K562 (cell line): ENCODE measurements around the gene ACTN1. TPM values are rescaled to one million over a fixed set of nuclear protein-coding genes. Genes with fewer than 3 reads are reported as not detected.

Source experiments
- ATAC-seq: fragments of 200-7000 bp; cut with Tn5 transposase; 3 replicates; pipeline ENCODE4 v1.9.1; 2020; ENCODE audit warnings: moderate library complexity
- BruUV-seq: library from RNA; stranded (reverse); fragments of 400-500 nt; replicated peaks from 2 replicates; lab custom pipeline; 2021; lab: Mats Ljungman, UMichigan
- CTCF ChIA-PET: fragments of 300-600 bp; formaldehyde crosslinking; extraction: SDS; loops from one replicate; lab custom pipeline; 2021; ENCODE audit warnings: low intra/inter-chr PET ratio; lab: Yijun Ruan, JAX
- POLR2A ChIA-PET: fragments of 300-600, 350-650 bp; sonication (Branson Sonifier 250); formaldehyde crosslinking; extraction: SDS; loops from one replicate; lab custom pipeline; 2021; ENCODE audit warnings: antibody characterized with exemption, inconsistent platforms; lab: Yijun Ruan, JAX
- DNase-seq, 4 experiments: peaks; one replicate each; pipeline versions ENCODE4 v3.0.0 to v3.0.0-alpha.2; 2011 to 2018; ENCODE audit warnings: low spot score in 3 of 4, mixed read lengths in 3 of 4; ENCODE audit errors: extremely low read depth in 1 of 4
- FAIRE-seq: peaks from 2 replicates; lab custom pipeline; 2011; peaks lifted over from hg19 to GRCh38; lab: Jason Lieb, UNC
- H2AFZ ChIP-seq: 2 replicates; pipeline ENCODE4 v1.6.0; 2011; ENCODE audit warnings: low read depth, low read length, control low read depth, inconsistent platforms
- H3K27ac ChIP-seq: fragments of 200-600 bp; 3 replicates; pipeline ENCODE4 v1.8.0; 2011; ENCODE audit warnings: low read depth, mild to moderate bottlenecking, control low read depth, inconsistent platforms, low read length, moderate library complexity, mixed read lengths; ENCODE audit errors: extremely low read depth
- H3K27me3 ChIP-seq, 2 experiments: fragments of 300-600 bp in 1 of 2; 2 replicates in 1 of 2; 3 replicates in 1 of 2; pipeline versions ENCODE4 v1.6.0 to v1.8.0; 2011; ENCODE audit warnings: inconsistent platforms in 2 of 2, low read length in 2 of 2, mild to moderate bottlenecking in 1 of 2, mixed read lengths in 1 of 2, moderate library complexity in 1 of 2; ENCODE audit not compliant: control insufficient read depth in 2 of 2, insufficient read depth in 2 of 2
- H3K36me3 ChIP-seq: fragments of 300-600 bp; 3 replicates; pipeline ENCODE4 v1.8.0; 2011; ENCODE audit warnings: mild to moderate bottlenecking, low read length, inconsistent platforms; ENCODE audit not compliant: control insufficient read depth, insufficient read depth
- H3K4me1 ChIP-seq, 2 experiments: fragments of 200-600 bp in 1 of 2; replicated peaks in 1 of 2; 2 replicates in 1 of 2; 3 replicates in 1 of 2; pipeline versions ENCODE4 v1.5.1 to v1.8.0; 2011; ENCODE audit warnings: inconsistent platforms in 2 of 2, low read length in 2 of 2, mild to moderate bottlenecking in 1 of 2, mixed read lengths in 1 of 2, moderate library complexity in 1 of 2; ENCODE audit not compliant: control insufficient read depth in 2 of 2, insufficient read depth in 2 of 2
- H3K4me2 ChIP-seq: 2 replicates; pipeline ENCODE4 v1.6.1; 2011; ENCODE audit warnings: low read length, control low read depth, inconsistent platforms, mixed read lengths; ENCODE audit not compliant: insufficient read depth
- H3K4me3 ChIP-seq: fragments of 200-600 bp; sonication (generic), shearing (Covaris generic); 2 replicates; pipeline ENCODE4 v1.5.1; 2016; ENCODE audit warnings: control low read depth, inconsistent platforms
- H3K79me2 ChIP-seq: fragments of 200-600 bp; 3 replicates; pipeline ENCODE4 v1.8.0; 2011; ENCODE audit warnings: low read length, inconsistent platforms; ENCODE audit not compliant: control insufficient read depth, insufficient read depth
- H3K9ac ChIP-seq, 2 experiments: 2 replicates each; pipeline versions ENCODE4 v1.6.0 to v1.6.1; 2011; ENCODE audit warnings: low read depth in 2 of 2, low read length in 2 of 2, control low read depth in 1 of 2, inconsistent platforms in 1 of 2, mild to moderate bottlenecking in 1 of 2, mixed read lengths in 1 of 2; ENCODE audit not compliant: insufficient read depth in 1 of 2
- H3K9me1 ChIP-seq: one replicate; pipeline ENCODE4 v1.6.0; 2011; ENCODE audit warnings: inconsistent platforms, mild to moderate bottlenecking, low read length, moderate library complexity; ENCODE audit not compliant: control insufficient read depth, insufficient read depth
- H3K9me3 ChIP-seq: replicated peaks from 2 replicates; pipeline ENCODE4 v1.5.1; 2011; ENCODE audit warnings: low read depth, low read length, inconsistent platforms; ENCODE audit not compliant: control insufficient read depth, insufficient read depth
- H4K20me1 ChIP-seq: replicated peaks from 2 replicates; pipeline ENCODE4 v1.6.1; 2011; ENCODE audit warnings: low read length, inconsistent platforms, mixed read lengths; ENCODE audit not compliant: control insufficient read depth, insufficient read depth
- ADNP ChIP-seq: fragments of 200-800 bp; sonication (Bioruptor generic); IDR thresholded peaks from 2 replicates; pipeline ENCODE4 v1.6.1; 2016; ENCODE audit warnings: missing genetic modification characterization, missing compliant biosample characterization
- BRD9 ChIP-seq: fragments of 450-650 bp; IDR thresholded peaks from 2 replicates; pipeline ENCODE4 v1.6.1; 2018; ENCODE audit warnings: low read depth; ENCODE audit not compliant: partially characterized antibody
- GABPB1 ChIP-seq: sonication (generic); formaldehyde crosslinking; IDR thresholded peaks from 2 replicates; pipeline ENCODE4 v1.8.0; 2022; ENCODE audit warnings: mild to moderate bottlenecking, missing genetic modification reagents
- GATAD2A ChIP-seq: fragments of 450-650 bp; IDR thresholded peaks from 2 replicates; pipeline ENCODE4 v1.6.1; 2017
- KLF16 ChIP-seq: IDR thresholded peaks from 2 replicates; pipeline ENCODE4 v1.6.1; 2016; ENCODE audit warnings: antibody characterized with exemption
- MAZ ChIP-seq, 2 experiments: fragments of 450-650 bp in 1 of 2; sonication (generic) in 1 of 2; formaldehyde crosslinking; IDR thresholded peaks in 1 of 2; conservative IDR thresholded peaks in 1 of 2; 2 replicates each; pipeline versions ENCODE4 v1.4.0 to v1.5.0; 2020; ENCODE audit warnings: mild to moderate bottlenecking in 1 of 2, missing genetic modification reagents in 1 of 2
- MTA1 ChIP-seq: fragments of 450-650 bp; IDR thresholded peaks from 2 replicates; pipeline ENCODE4 v1.6.1; 2017; ENCODE audit warnings: borderline replicate concordance
- PHB2 ChIP-seq: fragments of 450-650 bp; IDR thresholded peaks from 2 replicates; pipeline ENCODE4 v1.6.1; 2017; ENCODE audit warnings: low read depth
- PRPF4 ChIP-seq: fragments of 200-400 bp; formaldehyde crosslinking; IDR thresholded peaks from one replicate; pipeline ENCODE4 v1.6.1; 2017; ENCODE audit warnings: low read length, low read depth, mild to moderate bottlenecking; ENCODE audit not compliant: insufficient read depth, poor library complexity, severe bottlenecking
- RNF2 ChIP-seq: sonication (generic); IDR thresholded peaks from 2 replicates; pipeline ENCODE4 v1.6.1; 2016
- TFAP4 ChIP-seq: sonication (generic); formaldehyde crosslinking; IDR thresholded peaks from 2 replicates; pipeline ENCODE4 v1.8.0; 2022; ENCODE audit warnings: missing genetic modification reagents, mild to moderate bottlenecking, moderate library complexity, borderline replicate concordance
- ZNF140 ChIP-seq: fragments of 250-450 bp; sonication (Bioruptor Pico); IDR thresholded peaks from 2 replicates; pipeline ENCODE4 v1.8.0; 2021; ENCODE audit warnings: moderate library complexity, mild to moderate bottlenecking, inconsistent platforms
- WGBS: fragments of 100-300 bp; shearing (Covaris generic); methylation state at CpG from one replicate; pipeline ENCODE4 v1.1.6; 2016; ENCODE audit warnings: low coverage, mixed read lengths; ENCODE audit not compliant: insufficient coverage; ENCODE audit errors: missing lambda C conversion rate; 5-methylcytosine and 5-hydroxymethylcytosine counted together
- in situ Hi-C: fragments of 300-500 bp; cut with MboI; formaldehyde crosslinking; loops from 4 replicates; pipeline ENCODE4 v1.15.0; 2018; ENCODE audit warnings: inconsistent platforms, mixed read lengths
- intact Hi-C: fragments of 100-400 bp; cut with micrococcal nuclease; formaldehyde crosslinking; loops from 2 replicates; pipeline ENCODE4 v1.14.2; 2022
- polyA plus RNA-seq, 8 experiments: library from polyadenylated mRNA; depleted of rRNA in 4 of 8; stranded (reverse) in 5 of 8; unstranded in 3 of 8; fragments of >200 nt; fragmentation: Nextera tagmentation in 2 of 8; fragmentation: Illumina TruSeq in 1 of 8; extraction: Ambion mirVana in 2 of 8; extraction: Trizol in 1 of 8; gene quantifications; 2 replicates each; pipeline versions ENCODE4 v1.2.1 to v1.2.3, GENCODE V29; 2011 to 2014; ENCODE audit warnings: inconsistent platforms in 1 of 8, missing spikeins in 1 of 8
- total RNA-seq, 7 experiments: library from RNA; depleted of rRNA in 6 of 7; stranded (reverse); fragments of >200 nt in 6 of 7; fragmentation: Illumina TruSeq in 2 of 7; extraction: Trizol in 2 of 7; gene quantifications; 2 replicates each; pipeline versions ENCODE4 v1.2.1 to v1.2.3, GENCODE V29; 2011 to 2021; ENCODE audit warnings: low replicate concordance in 1 of 7
- TF ChIP-seq, protein P1 (sequence below): fragments of 250-450 bp; sonication (Bioruptor Pico); IDR thresholded peaks from 2 replicates; pipeline ENCODE4 v1.4.0; 2020; ENCODE audit warnings: borderline replicate concordance
- TF ChIP-seq, protein P2 (sequence below): fragments of 250-450 bp; sonication (Bioruptor Pico); IDR thresholded peaks from 2 replicates; pipeline ENCODE4 v1.5.0; 2020; ENCODE audit warnings: mild to moderate bottlenecking
- TF ChIP-seq, protein P3 (sequence below): IDR thresholded peaks from 2 replicates; pipeline ENCODE4 v1.6.1; 2012; ENCODE audit warnings: low read depth, low read length, improper control_type of control experiment, borderline replicate concordance
- TF ChIP-seq, protein P4 (sequence below): fragments of 250-450 bp; sonication (Bioruptor Pico); IDR thresholded peaks from 2 replicates; pipeline ENCODE4 v1.4.0; 2020; ENCODE audit warnings: mild to moderate bottlenecking

Gene ACTN1
- total and polyA plus RNA-seq, 9 of the 15 experiments (the other 6 are each of a cell fraction or from before 2014, with no cell fraction given), result 2.2 to 67.7 (median 34.5) TPM

DNA sequence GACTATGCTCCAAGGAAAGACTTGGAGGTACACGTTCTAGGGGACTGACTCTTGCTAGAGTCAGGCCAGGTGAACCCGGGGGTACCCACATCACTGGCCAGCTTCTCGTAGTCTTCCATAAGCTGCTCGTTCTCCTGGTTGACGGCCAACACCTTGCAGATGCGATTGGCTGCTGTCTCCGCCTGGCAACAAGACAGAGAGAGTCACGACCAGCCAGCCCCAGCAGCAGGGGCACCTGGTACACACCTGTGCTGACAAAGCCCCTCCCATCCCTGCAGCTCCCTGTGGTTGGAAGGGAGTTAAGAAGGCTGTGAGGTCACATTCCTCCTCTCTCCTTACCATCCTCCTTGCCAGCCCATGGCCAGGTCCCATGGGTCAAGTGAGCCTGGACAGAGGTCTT lies 85.5 kb downstream of the ACTN1 start:
- Histone ChIP-seq H3K4me3 (no peak overlapping the region), H4K20me1 (no peaks in the 10 kb centered on the region), H3K36me3 (peaks cover 49% of the 10 kb centered on the region; the same call in 1 of the 3 replicates), H2AFZ (no peak overlapping the region), H3K9ac (0 out of 4 replicates have a peak overlapping the region, but pooled peaks of 1 of the 2 experiments have one; percentile 20), H3K27ac (no peak overlapping the region), H3K27me3 (no peaks in the 10 kb centered on the region), H3K79me2 (no peaks in the 10 kb centered on the region), H3K4me2 (no peak overlapping the region), H3K4me1 (no peaks in the 10 kb centered on the region), H3K9me3 (no peaks in the 10 kb centered on the region), H3K9me1 (no peaks in the 10 kb centered on the region)
- intact Hi-C loops (no loop called here), in situ Hi-C loops (no loop called here)
- WGBS, result 84% methylated on average over 7 of the region's 8 CpGs
- ATAC-seq (no peak), FAIRE-seq (no peak), DNase-seq (no peak)
- no TSS peak for BruUV-seq
- ChIA-PET CTCF (no interaction called here), POLR2A (no interaction called here)
- TF ChIP-seq, protein P1, sequence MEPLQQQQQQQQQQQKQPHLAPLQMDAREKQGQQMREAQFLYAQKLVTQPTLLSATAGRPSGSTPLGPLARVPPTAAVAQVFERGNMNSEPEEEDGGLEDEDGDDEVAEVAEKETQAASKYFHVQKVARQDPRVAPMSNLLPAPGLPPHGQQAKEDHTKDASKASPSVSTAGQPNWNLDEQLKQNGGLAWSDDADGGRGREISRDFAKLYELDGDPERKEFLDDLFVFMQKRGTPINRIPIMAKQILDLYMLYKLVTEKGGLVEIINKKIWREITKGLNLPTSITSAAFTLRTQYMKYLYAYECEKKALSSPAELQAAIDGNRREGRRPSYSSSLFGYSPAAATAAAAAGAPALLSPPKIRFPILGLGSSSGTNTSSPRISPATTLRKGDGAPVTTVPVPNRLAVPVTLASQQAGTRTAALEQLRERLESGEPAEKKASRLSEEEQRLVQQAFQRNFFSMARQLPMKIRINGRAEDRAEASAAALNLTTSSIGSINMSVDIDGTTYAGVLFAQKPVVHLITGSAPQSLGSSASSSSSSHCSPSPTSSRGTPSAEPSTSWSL, result no peak
- TF ChIP-seq, protein P2, sequence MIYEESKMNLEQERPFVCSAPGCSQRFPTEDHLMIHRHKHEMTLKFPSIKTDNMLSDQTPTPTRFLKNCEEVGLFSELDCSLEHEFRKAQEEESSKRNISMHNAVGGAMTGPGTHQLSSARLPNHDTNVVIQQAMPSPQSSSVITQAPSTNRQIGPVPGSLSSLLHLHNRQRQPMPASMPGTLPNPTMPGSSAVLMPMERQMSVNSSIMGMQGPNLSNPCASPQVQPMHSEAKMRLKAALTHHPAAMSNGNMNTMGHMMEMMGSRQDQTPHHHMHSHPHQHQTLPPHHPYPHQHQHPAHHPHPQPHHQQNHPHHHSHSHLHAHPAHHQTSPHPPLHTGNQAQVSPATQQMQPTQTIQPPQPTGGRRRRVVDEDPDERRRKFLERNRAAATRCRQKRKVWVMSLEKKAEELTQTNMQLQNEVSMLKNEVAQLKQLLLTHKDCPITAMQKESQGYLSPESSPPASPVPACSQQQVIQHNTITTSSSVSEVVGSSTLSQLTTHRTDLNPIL, result no peak
- TF ChIP-seq TFAP4 (CRISPR knock-in tag) (no peak), BRD9 (no peak), PHB2 (no peak), MTA1 (no peak), ADNP (tag) (no peak), ZNF140 (CRISPR knock-in tag) (no peak), RNF2 (no peak), PRPF4 (no peak), MAZ (CRISPR knock-in tag; conservative IDR thresholded peaks at IDR 0.05 in 1 of 2, IDR thresholded peaks at IDR 0.05 in 1 of 2) (no peak), GABPB1 (CRISPR knock-in tag) (no peak), KLF16 (no peak), GATAD2A (no peak)
- TF ChIP-seq, protein P3, sequence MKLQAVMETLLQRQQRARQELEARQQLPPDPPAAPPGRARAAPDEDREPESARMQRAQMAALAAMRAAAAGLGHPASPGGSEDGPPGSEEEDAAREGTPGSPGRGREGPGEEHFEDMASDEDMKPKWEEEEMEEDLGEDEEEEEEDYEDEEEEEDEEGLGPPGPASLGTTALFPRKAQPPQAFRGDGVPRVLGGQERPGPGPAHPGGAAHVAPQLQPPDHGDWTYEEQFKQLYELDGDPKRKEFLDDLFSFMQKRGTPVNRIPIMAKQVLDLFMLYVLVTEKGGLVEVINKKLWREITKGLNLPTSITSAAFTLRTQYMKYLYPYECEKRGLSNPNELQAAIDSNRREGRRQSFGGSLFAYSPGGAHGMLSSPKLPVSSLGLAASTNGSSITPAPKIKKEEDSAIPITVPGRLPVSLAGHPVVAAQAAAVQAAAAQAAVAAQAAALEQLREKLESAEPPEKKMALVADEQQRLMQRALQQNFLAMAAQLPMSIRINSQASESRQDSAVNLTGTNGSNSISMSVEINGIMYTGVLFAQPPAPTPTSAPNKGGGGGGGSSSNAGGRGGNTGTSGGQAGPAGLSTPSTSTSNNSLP, result no peak
- TF ChIP-seq, protein P4, sequence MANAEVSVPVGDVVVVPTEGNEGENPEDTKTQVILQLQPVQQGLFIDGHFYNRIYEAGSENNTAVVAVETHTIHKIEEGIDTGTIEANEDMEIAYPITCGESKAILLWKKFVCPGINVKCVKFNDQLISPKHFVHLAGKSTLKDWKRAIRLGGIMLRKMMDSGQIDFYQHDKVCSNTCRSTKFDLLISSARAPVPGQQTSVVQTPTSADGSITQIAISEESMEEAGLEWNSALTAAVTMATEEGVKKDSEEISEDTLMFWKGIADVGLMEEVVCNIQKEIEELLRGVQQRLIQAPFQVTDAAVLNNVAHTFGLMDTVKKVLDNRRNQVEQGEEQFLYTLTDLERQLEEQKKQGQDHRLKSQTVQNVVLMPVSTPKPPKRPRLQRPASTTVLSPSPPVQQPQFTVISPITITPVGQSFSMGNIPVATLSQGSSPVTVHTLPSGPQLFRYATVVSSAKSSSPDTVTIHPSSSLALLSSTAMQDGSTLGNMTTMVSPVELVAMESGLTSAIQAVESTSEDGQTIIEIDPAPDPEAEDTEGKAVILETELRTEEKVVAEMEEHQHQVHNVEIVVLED (CRISPR knock-in tag), result no peak
